Uterus (tissue), 4 donors: ENCODE measurements around the gene MALL. TPM values are rescaled to one million over a fixed set of nuclear protein-coding genes. Genes with fewer than 3 reads are reported as not detected.
"Not testable (repeated sequence)": the region's sequence is repeated elsewhere in the genome, so short reads cannot be mapped to it uniquely, and the experiment has no call there.

ENCODE experiments used
- DNase-seq, 2 donors: peaks; one replicate each; pipeline ENCODE4 v3.0.0-alpha.2; 2019 to 2020
- H3K27ac ChIP-seq, 2 donors: fragments of 200-600 bp; sonication (generic); 1 replicate in 1 of 2; 2 replicates in 1 of 2; pipeline ENCODE4 v1.5.1; 2016 to 2018
- H3K27me3 ChIP-seq, 2 donors: fragments of 200-600 bp; sonication (generic); one replicate each; pipeline ENCODE4 v1.5.1; 2018 to 2019; ENCODE audit warnings: control low read depth in 1 of 2
- H3K36me3 ChIP-seq, 2 donors: fragments of 200-600 bp; sonication (generic); one replicate each; pipeline ENCODE4 v1.5.1; 2019; ENCODE audit warnings: control low read depth in 1 of 2
- H3K4me1 ChIP-seq, 2 donors: fragments of 200-600 bp; sonication (generic); one replicate each; pipeline ENCODE4 v1.5.1; 2018 to 2019; ENCODE audit warnings: control low read depth in 1 of 2
- H3K4me3 ChIP-seq, 2 donors: fragments of 200-600 bp; sonication (generic); 1 replicate in 1 of 2; 2 replicates in 1 of 2; pipeline ENCODE4 v1.5.1; 2018 to 2019; ENCODE audit warnings: mild to moderate bottlenecking in 1 of 2
- H3K9me3 ChIP-seq, 2 donors: fragments of 200-600 bp; sonication (generic); one replicate each; pipeline ENCODE4 v1.5.1; 2019; ENCODE audit warnings: control low read depth in 1 of 2
- CTCF ChIP-seq, 4 experiments: fragments of 200-600 bp in 2 of 4; fragments of 450-650 bp in 2 of 4; sonication (generic) in 2 of 4; IDR thresholded peaks; one replicate each; pipeline ENCODE4 v1.5.1; 2016 to 2019; ENCODE audit warnings: antibody characterized with exemption in 4 of 4, mild to moderate bottlenecking in 2 of 4, moderate library complexity in 1 of 4
- POLR2A ChIP-seq, 2 donors: fragments of 450-650 bp; IDR thresholded peaks; one replicate each; pipeline ENCODE4 v1.6.1; 2016; ENCODE audit warnings: antibody characterized with exemption in 2 of 2, mild to moderate bottlenecking in 1 of 2, moderate library complexity in 1 of 2
- intact Hi-C: fragments of 100-400 bp; cut with DNase I; formaldehyde crosslinking; loops from one replicate; pipeline ENCODE4 v1.15.1; 2023; ENCODE audit warnings: low total_unique reads
- total RNA-seq, 4 donors: library from RNA; depleted of rRNA in 3 of 4; stranded (reverse); fragments of >200 nt in 3 of 4; gene quantifications; one replicate each; pipeline versions ENCODE4 v1.1.0 to v1.2.4, GENCODE V29; 2014 to 2023
- donor health status: DM: yes; HTN: yes; CAD: no.

MALL gene
- total RNA-seq, 4 donors from 2014 or later: 0.59 to 46.4 (median 16.4) TPM

- Histone ChIP-seq H3K9me3 (no peaks in the 10 kb centered on the region), H3K27ac (no peak overlapping the region), H3K36me3 (no peaks in the 10 kb centered on the region), H3K4me3 (no peak overlapping the region), H3K4me1 (no peaks in the 10 kb centered on the region), H3K27me3 (no peaks in the 10 kb centered on the region)
- intact Hi-C loops: no loop called here
- TF ChIP-seq POLR2A (IDR thresholded peaks at IDR 0.05): no peak
- no peak for TF ChIP-seq CTCF (IDR thresholded peaks at IDR 0.05)
- DNase-seq: no peak
Measured at GRCh38 chr2:110104025-110104771, 11.4 kb downstream of the MALL start.

GRCh38 chr2:110103061-110103961 lies 12.3 kb downstream of the MALL start:
- H3K36me3 ChIP-seq: no peaks in the 10 kb centered on the region
- TF ChIP-seq POLR2A (IDR thresholded peaks at IDR 0.05): no peak
- TF ChIP-seq CTCF (IDR thresholded peaks at IDR 0.05): no peak
- H3K27ac ChIP-seq: peak overlapping the region in 1 of 2 donors; percentile 76
- no peak for DNase-seq
- intact Hi-C loops: no loop called here
- no peaks in the 10 kb centered on the region for H3K9me3 ChIP-seq
- H3K4me3 ChIP-seq: no peak overlapping the region
- H3K27me3 ChIP-seq: no peaks in the 10 kb centered on the region
- no peaks in the 10 kb centered on the region for H3K4me1 ChIP-seq

GRCh38 chr2:110101901-110102803 lies 13.5 kb downstream of the MALL start:
- H3K27ac ChIP-seq: peak overlapping the region; percentile 76 to 85

GRCh38 chr2:110101280-110101844 lies 14.3 kb downstream of the MALL start:
- TF ChIP-seq CTCF (IDR thresholded peaks at IDR 0.05) (peak in 1 of 4 experiments; percentile 3), POLR2A (IDR thresholded peaks at IDR 0.05) (no peak)
- peak; percentile 85 to 88 for DNase-seq
- no peaks in the 10 kb centered on the region for H3K4me1 ChIP-seq

More at GRCh38 chr2:110101901-110102803, 13.5 kb downstream of the MALL start:
- no peaks in the 10 kb centered on the region for H3K36me3 ChIP-seq
- DNase-seq: no peak
- no peaks in the 10 kb centered on the region for H3K9me3 ChIP-seq
- no peak for TF ChIP-seq POLR2A (IDR thresholded peaks at IDR 0.05)
- TF ChIP-seq CTCF (IDR thresholded peaks at IDR 0.05): no peak
- intact Hi-C loops: no loop called here
- no peaks in the 10 kb centered on the region for H3K4me1 ChIP-seq
- H3K4me3 ChIP-seq: no peak overlapping the region
- H3K27me3 ChIP-seq: no peaks in the 10 kb centered on the region

GRCh38 chr2:110100880-110101279 lies 14.7 kb downstream of the MALL start:
- H3K36me3 ChIP-seq, intact Hi-C loops, H3K4me1 ChIP-seq, H3K27me3 ChIP-seq, H3K4me3 ChIP-seq, DNase-seq, H3K9me3 ChIP-seq: not testable (repeated sequence)
- H3K27ac ChIP-seq: peak overlapping the region; percentile 76 to 85

More at GRCh38 chr2:110101280-110101844, 14.3 kb downstream of the MALL start:
- peak overlapping the region; percentile 76 to 85 for H3K27ac ChIP-seq
- no peak overlapping the region for H3K4me3 ChIP-seq
- intact Hi-C loops: no loop called here
- no peaks in the 10 kb centered on the region for H3K36me3 ChIP-seq
- no peaks in the 10 kb centered on the region for H3K9me3 ChIP-seq
- H3K27me3 ChIP-seq: no peaks in the 10 kb centered on the region
